A549 (cell line): ENCODE results near the gene TMEM225.
"Not testable (repeated sequence)": the region's sequence is repeated elsewhere in the genome, so short reads cannot be mapped to it uniquely, and the experiment has no call there.

ENCODE experiments used
- CEBPB ChIP-seq, 2 experiments: fragments of >200 bp in 1 of 2; sonication (Bioruptor Twin) in 1 of 2; formaldehyde crosslinking in 1 of 2; IDR thresholded peaks; 2 replicates each; pipeline ENCODE4 v1.6.1; 2012 to 2016
- CTCF ChIP-seq: fragments of >200 bp; sonication (Bioruptor Twin); formaldehyde crosslinking; IDR thresholded peaks from 3 replicates; pipeline ENCODE4 v1.5.1; 2016
- FOSB ChIP-seq: fragments of 250-450 bp; sonication (Bioruptor Pico); IDR thresholded peaks from 2 replicates; pipeline ENCODE4 v1.5.0; 2020; ENCODE audit warnings: mild to moderate bottlenecking, moderate library complexity
- HDAC2 ChIP-seq: fragments of 200-600 bp; sonication (generic); IDR thresholded peaks from 2 replicates; pipeline ENCODE4 v1.6.1; 2016
- JUN ChIP-seq, 2 experiments: fragments of >200 bp; sonication (Bioruptor Twin); formaldehyde crosslinking; IDR thresholded peaks; 2 replicates in 1 of 2; 3 replicates in 1 of 2; pipeline ENCODE4 v1.6.1; 2016 to 2017
- KDM1A ChIP-seq: fragments of 200-600 bp; sonication (generic); IDR thresholded peaks from 2 replicates; pipeline ENCODE4 v1.6.1; 2016; ENCODE audit warnings: low read depth, mild to moderate bottlenecking
- MYC ChIP-seq: IDR thresholded peaks from 2 replicates; pipeline ENCODE4 v1.6.1; 2012; ENCODE audit warnings: mild to moderate bottlenecking, inconsistent platforms, low read length, improper control_type of control experiment, borderline replicate concordance
- POLR2A ChIP-seq: IDR thresholded peaks from 2 replicates; pipeline ENCODE4 v1.6.1; 2012; ENCODE audit warnings: mild to moderate bottlenecking, low read length
- POLR2AphosphoS2 ChIP-seq: conservative IDR thresholded peaks from 2 replicates; pipeline ENCODE4 v1.6.1; 2012; ENCODE audit warnings: low read length, improper control_type of control experiment, inconsistent platforms
- RAD21 ChIP-seq, 2 experiments: fragments of >200 bp in 1 of 2; sonication (Bioruptor Twin) in 1 of 2; formaldehyde crosslinking in 1 of 2; IDR thresholded peaks in 1 of 2; conservative IDR thresholded peaks in 1 of 2; 2 replicates in 1 of 2; 3 replicates in 1 of 2; pipeline ENCODE4 v1.6.1; 2012 to 2018; ENCODE audit warnings: inconsistent platforms in 1 of 2
- REST ChIP-seq: fragments of 200-600 bp; sonication (generic); IDR thresholded peaks from 2 replicates; pipeline ENCODE4 v1.6.1; 2016; ENCODE audit warnings: antibody characterized with exemption, mild to moderate bottlenecking, moderate library complexity
- RFX5 ChIP-seq: fragments of 450-650 bp; IDR thresholded peaks from 2 replicates; pipeline ENCODE4 v1.7.1; 2014; ENCODE audit warnings: antibody characterized with exemption, mild to moderate bottlenecking, moderate library complexity

DNA sequence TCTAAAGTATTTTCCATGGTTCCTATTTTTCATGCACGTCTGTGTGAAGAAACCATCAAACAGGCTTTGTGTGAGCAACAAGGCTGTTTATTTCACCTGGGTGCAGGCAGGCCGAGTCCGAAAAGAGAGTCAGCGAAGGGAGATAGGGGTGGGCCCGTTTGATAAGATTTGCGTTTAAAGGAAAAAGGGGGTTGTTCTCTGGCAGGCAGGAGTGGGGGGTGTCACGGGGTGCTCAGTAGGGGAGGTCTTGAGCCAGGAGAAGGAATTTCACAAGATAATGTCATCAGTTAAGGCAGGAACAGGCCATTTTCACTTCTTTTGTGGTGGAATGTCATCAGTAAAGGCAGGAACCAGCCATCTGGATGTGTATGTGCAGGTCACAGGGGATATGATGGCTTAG is 20.2 kb downstream of the TMEM225 start:
- not testable (repeated sequence) for TF ChIP-seq RAD21 (conservative IDR thresholded peaks at IDR 0.05 in 1 of 2, IDR thresholded peaks at IDR 0.05 in 1 of 2); REST; HDAC2; CTCF; MYC; CEBPB (IDR thresholded peaks at IDR 0.05); POLR2AphosphoS2; RFX5; KDM1A; FOSB; POLR2A; JUN (IDR thresholded peaks at IDR 0.05)
